ENCODE measurements around the gene WDR72. TPM values are rescaled to one million over a fixed set of nuclear protein-coding genes. Genes with fewer than 3 reads are reported as not detected.
A peak's percentile ranks its signal among the peaks of the same experiment; 100 is the strongest.

The WDR72 gene
- total and polyA plus RNA-seq, 2 of the 8 experiments (the other 6 are each of a cell fraction or from before 2014, with no cell fraction given): 1.2 to 1.9 TPM

- Histone ChIP-seq H4K91ac (replicated peaks; ENCODE audit: insufficient read length, low read length) (no peak overlapping the region), H3K23ac (ENCODE audit: insufficient read length) (no peak overlapping the region), H3K4me2 (ENCODE audit: insufficient read depth in 1 of 2, low read depth in 2 of 2, low read length in 2 of 2) (no peak overlapping the region), H2AFZ (ENCODE audit: low read length) (peak overlapping the region; percentile 76; the same call in 1 of the 2 replicates), H4K8ac (ENCODE audit: extremely low read depth, insufficient read depth, low read length) (no peak overlapping the region), H4K5ac (ENCODE audit: insufficient read length, low read depth, low read length) (no peak overlapping the region), H3K56ac (replicated peaks; ENCODE audit: insufficient read length, low read depth, low read length) (no peak overlapping the region), H3K27ac (ENCODE audit: low read depth, low read length) (no peak overlapping the region), H3K4me3 (ENCODE audit: extremely low read depth in 1 of 4, insufficient read depth in 2 of 4, low read depth in 3 of 4, low read length in 4 of 4) (no peak overlapping the region), H3K23me2 (ENCODE audit: low read depth, low read length) (no peaks in the 10 kb centered on the region), H2BK12ac (ENCODE audit: low read depth, low read length) (no peak overlapping the region), H2BK120ac (replicated peaks; ENCODE audit: low read depth, low read length) (no peak overlapping the region), H3K79me1 (ENCODE audit: low read depth, low read length) (no peaks in the 10 kb centered on the region), H3K36me3 (ENCODE audit: control insufficient read depth in 2 of 4, insufficient read depth in 4 of 4, low read length in 3 of 4) (no peaks in the 10 kb centered on the region), H3K18ac (ENCODE audit: extremely low read depth, low read length) (no peak overlapping the region), H3K4ac (replicated peaks; ENCODE audit: insufficient read length, low read depth, low read length) (no peak overlapping the region), H2BK20ac (ENCODE audit: low read length) (no peak overlapping the region), H4K20me1 (replicated peaks in 1 of 2; ENCODE audit: control insufficient read depth in 1 of 2, insufficient read depth in 2 of 2, low read length in 2 of 2) (no peaks in the 10 kb centered on the region), H2BK15ac (ENCODE audit: low read length) (no peak overlapping the region), H3K14ac (ENCODE audit: insufficient read length) (no peak overlapping the region), H2BK5ac (ENCODE audit: low read depth, low read length) (no peak overlapping the region), H3K9me3 (ENCODE audit: insufficient read depth in 2 of 2, low read depth in 1 of 2, low read length in 1 of 2) (no peaks in the 10 kb centered on the region), H3K79me2 (ENCODE audit: control insufficient read depth in 1 of 2, insufficient read depth in 2 of 2, low read length in 2 of 2) (no peaks in the 10 kb centered on the region), H3K27me3 (replicated peaks in 1 of 4; ENCODE audit: control insufficient read depth in 3 of 4, extremely low read depth in 1 of 4, insufficient read depth in 3 of 4, low read length in 3 of 4) (no peaks in the 10 kb centered on the region), H3K9ac (replicated peaks in 1 of 4; ENCODE audit: extremely low read depth in 1 of 4, low read depth in 3 of 4, low read length in 3 of 4) (no peak overlapping the region), H2AK5ac (ENCODE audit: low read depth, low read length) (no peak overlapping the region), H3K4me1 (replicated peaks in 1 of 4; ENCODE audit: control insufficient read depth in 3 of 4, insufficient read depth in 4 of 4, low read length in 3 of 4) (0 out of 7 replicates have a peak, but pooled peaks cover 0 to 3% (median 0%) of the 10 kb centered on the region in 4 experiments)
- peak; percentile 49 to 84 (median 66) for TF ChIP-seq CTCF (IDR thresholded peaks at IDR 0.05; ENCODE audit: control extremely low read depth in 1 of 3, insufficient read depth in 1 of 3, low read depth in 1 of 3, low read length in 3 of 3)
- TF ChIP-seq CBX8 (IDR thresholded peaks at IDR 0.05; ENCODE audit: borderline replicate concordance, low read depth, low read length): no peak
- no peak for TF ChIP-seq EP300 (IDR thresholded peaks at IDR 0.05; ENCODE audit: borderline replicate concordance in 1 of 2, low read depth in 2 of 2, low read length in 2 of 2)
- no peak for TF ChIP-seq ASH2L (IDR thresholded peaks at IDR 0.05; ENCODE audit: low read length)
- no peak for TF ChIP-seq PHF8 (conservative IDR thresholded peaks at IDR 0.05; ENCODE audit: low read depth, low read length)
- peak; percentile 78 for TF ChIP-seq RAD21 (IDR thresholded peaks at IDR 0.05 in 1 of 2, conservative IDR thresholded peaks at IDR 0.05 in 1 of 2; ENCODE audit: low read depth in 2 of 2, low read length in 2 of 2)
- 50% methylated on average over 3 of the region's 3 CpGs; no CpG with 5 or more reads in 1 of the 2 experiments for WGBS, 2 experiments (ENCODE audit: extremely low coverage in 1 of 2, insufficient coverage in 1 of 2, insufficient read length in 1 of 2, insufficient replicate concordance in 2 of 2, low coverage in 1 of 2, low lambda C conversion rate in 2 of 2, missing lambda C conversion rate in 1 of 2)
- POLR2A ChIA-PET (ENCODE audit: partially characterized antibody): no interaction called here
- FAIRE-seq: peak; percentile 90
- DNase-seq (ENCODE audit: low read depth in 1 of 2, low spot score in 2 of 2): peak; percentile 68 to 90
- CTCF ChIA-PET (ENCODE audit: partially characterized antibody): interaction anchor here (0.6 to 1.6 kb wide), 12 partner anchors 9 to 804 kb away, joined by 3 to 5 read pairs (median 3); no protein-coding TSS in a partner anchor
Observed at GRCh38 chr15:53586799-53587198, 172.7 kb downstream of the WDR72 start.
